A549 (cell line): ENCODE measurements around the gene GATA5. TPM values are rescaled to one million over a fixed set of nuclear protein-coding genes. Genes with fewer than 3 reads are reported as not detected.

Source experiments
- ATAC-seq, 2 experiments: fragments of 200-7000 bp in 1 of 2; fragments of >200 bp in 1 of 2; cut with Nextera tagmentation in 1 of 2; cut with Tn5 transposase in 1 of 2; 3 replicates each; pipeline versions ENCODE4 v1.8.0 to v1.9.1; 2018 to 2020; ENCODE audit warnings: mild to moderate bottlenecking in 1 of 2, moderate library complexity in 1 of 2
- CTCF ChIA-PET: fragments of 300-600 bp; sonication (Branson Sonifier 250); formaldehyde crosslinking; extraction: SDS; loops from one replicate; lab custom pipeline; 2021; ENCODE audit warnings: antibody characterized with exemption, inconsistent platforms; lab: Yijun Ruan, JAX
- POLR2A ChIA-PET: fragments of 350-600 bp; formaldehyde crosslinking; extraction: SDS; loops from one replicate; lab custom pipeline; 2021; ENCODE audit warnings: antibody characterized with exemption, inconsistent platforms; lab: Yijun Ruan, JAX
- DNase-seq, 2 experiments: peaks; one replicate each; pipeline versions ENCODE4 v3.0.0 to v3.0.0-alpha.2; 2011 to 2016; ENCODE audit warnings: low read depth in 1 of 2, low spot score in 1 of 2
- FAIRE-seq: peaks from 2 replicates; lab custom pipeline; 2011; peaks lifted over from hg19 to GRCh38; lab: Jason Lieb, UNC
- H3K27ac ChIP-seq, 2 experiments: fragments of >200 bp; sonication (Bioruptor Twin); formaldehyde crosslinking; 3 replicates each; pipeline ENCODE4 v1.5.1; 2016 to 2017
- H3K4me1 ChIP-seq: fragments of >200 bp; sonication (Bioruptor Twin); formaldehyde crosslinking; 3 replicates; pipeline ENCODE4 v1.6.1; 2016
- H3K4me2 ChIP-seq: fragments of >200 bp; sonication (Bioruptor Twin); formaldehyde crosslinking; 3 replicates; pipeline ENCODE4 v1.6.1; 2016
- H3K4me3 ChIP-seq: fragments of >200 bp; sonication (Bioruptor Twin); formaldehyde crosslinking; 3 replicates; pipeline ENCODE4 v1.5.1; 2016
- H3K9me3 ChIP-seq: fragments of >200 bp; sonication (Bioruptor Twin); formaldehyde crosslinking; 3 replicates; pipeline ENCODE4 v1.6.1; 2016
- CBX8 ChIP-seq: fragments of 200-600 bp; sonication (generic); IDR thresholded peaks from 2 replicates; pipeline ENCODE4 v1.6.1; 2016
- EP300 ChIP-seq, 2 experiments: fragments of >200 bp; sonication (Bioruptor Twin); formaldehyde crosslinking; IDR thresholded peaks; 2 replicates in 1 of 2; 3 replicates in 1 of 2; pipeline ENCODE4 v1.6.1; 2016 to 2017
- FOSL2 ChIP-seq, 2 experiments: fragments of 450-650 bp in 1 of 2; fragments of >200 bp in 1 of 2; sonication (Bioruptor Twin) in 1 of 2; formaldehyde crosslinking; IDR thresholded peaks; 2 replicates each; pipeline versions ENCODE4 v1.5.0 to v1.6.1; 2016 to 2020; ENCODE audit warnings: mild to moderate bottlenecking in 1 of 2, moderate library complexity in 1 of 2
- HOXA7 ChIP-seq: fragments of 250-450 bp; sonication (Bioruptor Pico); IDR thresholded peaks from 2 replicates; pipeline ENCODE4 v1.5.0; 2020; ENCODE audit warnings: mild to moderate bottlenecking, moderate library complexity
- HOXB13 ChIP-seq: fragments of 250-450 bp; sonication (Bioruptor Pico); IDR thresholded peaks from 2 replicates; pipeline ENCODE4 v1.5.0; 2020; ENCODE audit warnings: low read depth, mild to moderate bottlenecking, moderate library complexity
- MAFK ChIP-seq: fragments of 450-650 bp; IDR thresholded peaks from 2 replicates; pipeline ENCODE4 v1.6.1; 2014; ENCODE audit not compliant: partially characterized antibody
- MYC ChIP-seq: IDR thresholded peaks from 2 replicates; pipeline ENCODE4 v1.6.1; 2012; ENCODE audit warnings: mild to moderate bottlenecking, inconsistent platforms, low read length, improper control_type of control experiment, borderline replicate concordance
- NPAS2 ChIP-seq: fragments of 250-450 bp; sonication (Bioruptor Pico); IDR thresholded peaks from 2 replicates; pipeline ENCODE4 v1.8.0; 2022; ENCODE audit warnings: mild to moderate bottlenecking, moderate library complexity, borderline replicate concordance
- RAD21 ChIP-seq, 2 experiments: fragments of >200 bp in 1 of 2; sonication (Bioruptor Twin) in 1 of 2; formaldehyde crosslinking in 1 of 2; IDR thresholded peaks in 1 of 2; conservative IDR thresholded peaks in 1 of 2; 2 replicates in 1 of 2; 3 replicates in 1 of 2; pipeline ENCODE4 v1.6.1; 2012 to 2018; ENCODE audit warnings: inconsistent platforms in 1 of 2
- RNF2 ChIP-seq: fragments of 200-600 bp; sonication (generic); IDR thresholded peaks from 2 replicates; pipeline ENCODE4 v1.6.1; 2016; ENCODE audit warnings: low read depth, mild to moderate bottlenecking, antibody characterized with exemption, moderate library complexity, borderline replicate concordance
- SREBF2 ChIP-seq: fragments of 450-650 bp; IDR thresholded peaks from 2 replicates; pipeline ENCODE4 v1.6.1; 2014; ENCODE audit warnings: mild to moderate bottlenecking, moderate library complexity
- WGBS: methylation state at CpG from one replicate; pipeline ENCODE4 v1.1.6; 2017; ENCODE audit errors: missing lambda C conversion rate; 5-methylcytosine and 5-hydroxymethylcytosine counted together
- polyA plus RNA-seq, 4 experiments: library from polyadenylated mRNA; depleted of rRNA in 3 of 4; stranded (reverse); fragments of >200 nt; fragmentation: RNase III in 1 of 4; extraction: RNeasy Plus Mini Kit Qiagen cat#74134 plus additional on column Dnase treatment in 1 of 4; gene quantifications; 2 replicates in 3 of 4; 3 replicates in 1 of 4; pipeline ENCODE4 v1.2.3, GENCODE V29; 2011 to 2017
- TF ChIP-seq, protein P1 (sequence below): fragments of 250-450 bp; sonication (Bioruptor Pico); IDR thresholded peaks from 2 replicates; pipeline ENCODE4 v1.5.0; 2020; ENCODE audit warnings: low read depth, mild to moderate bottlenecking, moderate library complexity
- TF ChIP-seq, protein P2 (sequence below): fragments of >200 bp; sonication (Bioruptor Twin); formaldehyde crosslinking; IDR thresholded peaks from 3 replicates; pipeline ENCODE4 v1.5.1; 2016
- TF ChIP-seq, protein P3 (sequence below): fragments of >200 bp; sonication (Bioruptor Twin); formaldehyde crosslinking; IDR thresholded peaks from 3 replicates; pipeline ENCODE4 v1.6.1; 2016
- TF ChIP-seq, protein P4 (sequence below): IDR thresholded peaks from 2 replicates; pipeline ENCODE4 v1.6.1; 2012
- TF ChIP-seq, protein P5 (sequence below): fragments of 250-450 bp; sonication (Bioruptor Pico); IDR thresholded peaks from 2 replicates; pipeline ENCODE4 v1.5.0; 2021; ENCODE audit warnings: mild to moderate bottlenecking, moderate library complexity, borderline replicate concordance

GATA5 gene
- polyA plus RNA-seq, 2 of the 4 experiments (the other 2 are of a cell fraction), result 0.21 to 0.72 TPM

DNA sequence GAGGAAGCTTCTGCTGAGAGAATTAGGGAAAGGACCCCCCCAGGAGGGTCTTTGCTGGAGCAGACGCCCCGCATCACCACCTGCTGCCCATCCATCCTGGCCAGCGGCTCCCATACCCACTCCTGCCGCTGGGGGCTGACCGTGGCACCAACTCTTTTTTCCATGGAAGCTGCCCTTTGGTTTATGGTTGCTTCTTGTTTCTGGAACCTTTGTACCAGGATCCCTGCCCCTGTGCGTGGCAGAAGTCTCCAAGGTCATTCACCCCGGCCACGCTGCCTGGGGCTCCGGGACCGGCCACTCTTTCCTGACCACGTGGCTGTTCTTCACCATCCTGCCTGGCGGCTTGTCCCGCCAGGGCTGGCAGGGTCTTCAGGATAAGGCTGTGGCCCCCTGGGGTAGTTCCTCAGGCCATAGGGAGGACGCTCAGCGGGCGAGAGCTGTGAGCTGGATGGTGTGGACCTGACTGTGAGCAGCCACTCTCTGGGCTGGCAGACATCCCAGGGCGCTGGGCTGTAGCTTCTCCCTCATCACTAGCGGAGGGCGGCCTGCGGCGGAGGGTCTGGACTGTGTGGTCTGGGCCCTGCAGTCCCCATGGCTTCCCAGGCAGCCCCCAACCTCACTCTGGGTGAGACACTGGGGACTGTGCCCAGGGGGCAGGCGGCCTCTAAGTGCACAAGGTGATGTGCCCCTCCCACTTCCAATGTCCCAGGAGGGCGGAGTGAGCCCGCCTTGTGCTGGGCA is 25.7 kb downstream of the GATA5 start:
- ChIA-PET CTCF (interaction anchor here (0.6 to 2.5 kb wide), 15 partner anchors 8 to 167 kb away, joined by 3 to 9 read pairs (median 4); no protein-coding TSS in a partner anchor), POLR2A (no interaction called here)
- peak; percentile 29 to 56 for DNase-seq
- H3K4me3 ChIP-seq, result no peak overlapping the region
- H3K27ac ChIP-seq, result no peak overlapping the region
- no peak overlapping the region for H3K4me2 ChIP-seq
- 28% methylated on average over 9 of the region's 24 CpGs for WGBS
- H3K9me3 ChIP-seq, result no peaks in the 10 kb centered on the region
- no peaks in the 10 kb centered on the region for H3K4me1 ChIP-seq
- ATAC-seq, result peak; percentile 63 to 86
- TF ChIP-seq MYC (no peak), NPAS2 (CRISPR knock-in tag) (no peak), HOXB13 (no peak), EP300 (IDR thresholded peaks at IDR 0.05) (no peak), RAD21 (conservative IDR thresholded peaks at IDR 0.05 in 1 of 2, IDR thresholded peaks at IDR 0.05 in 1 of 2) (peak in 1 of 2 experiments; percentile 18; a peak in 1 of 5 replicates), CBX8 (no peak)
- TF ChIP-seq, protein P1, sequence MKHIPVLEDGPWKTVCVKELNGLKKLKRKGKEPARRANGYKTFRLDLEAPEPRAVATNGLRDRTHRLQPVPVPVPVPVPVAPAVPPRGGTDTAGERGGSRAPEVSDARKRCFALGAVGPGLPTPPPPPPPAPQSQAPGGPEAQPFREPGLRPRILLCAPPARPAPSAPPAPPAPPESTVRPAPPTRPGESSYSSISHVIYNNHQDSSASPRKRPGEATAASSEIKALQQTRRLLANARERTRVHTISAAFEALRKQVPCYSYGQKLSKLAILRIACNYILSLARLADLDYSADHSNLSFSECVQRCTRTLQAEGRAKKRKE (CRISPR knock-in tag), result no peak
- TF ChIP-seq, protein P2, sequence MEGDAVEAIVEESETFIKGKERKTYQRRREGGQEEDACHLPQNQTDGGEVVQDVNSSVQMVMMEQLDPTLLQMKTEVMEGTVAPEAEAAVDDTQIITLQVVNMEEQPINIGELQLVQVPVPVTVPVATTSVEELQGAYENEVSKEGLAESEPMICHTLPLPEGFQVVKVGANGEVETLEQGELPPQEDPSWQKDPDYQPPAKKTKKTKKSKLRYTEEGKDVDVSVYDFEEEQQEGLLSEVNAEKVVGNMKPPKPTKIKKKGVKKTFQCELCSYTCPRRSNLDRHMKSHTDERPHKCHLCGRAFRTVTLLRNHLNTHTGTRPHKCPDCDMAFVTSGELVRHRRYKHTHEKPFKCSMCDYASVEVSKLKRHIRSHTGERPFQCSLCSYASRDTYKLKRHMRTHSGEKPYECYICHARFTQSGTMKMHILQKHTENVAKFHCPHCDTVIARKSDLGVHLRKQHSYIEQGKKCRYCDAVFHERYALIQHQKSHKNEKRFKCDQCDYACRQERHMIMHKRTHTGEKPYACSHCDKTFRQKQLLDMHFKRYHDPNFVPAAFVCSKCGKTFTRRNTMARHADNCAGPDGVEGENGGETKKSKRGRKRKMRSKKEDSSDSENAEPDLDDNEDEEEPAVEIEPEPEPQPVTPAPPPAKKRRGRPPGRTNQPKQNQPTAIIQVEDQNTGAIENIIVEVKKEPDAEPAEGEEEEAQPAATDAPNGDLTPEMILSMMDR, result peak; percentile 16; the same call in 1 of the 3 replicates
- TF ChIP-seq, protein P3, sequence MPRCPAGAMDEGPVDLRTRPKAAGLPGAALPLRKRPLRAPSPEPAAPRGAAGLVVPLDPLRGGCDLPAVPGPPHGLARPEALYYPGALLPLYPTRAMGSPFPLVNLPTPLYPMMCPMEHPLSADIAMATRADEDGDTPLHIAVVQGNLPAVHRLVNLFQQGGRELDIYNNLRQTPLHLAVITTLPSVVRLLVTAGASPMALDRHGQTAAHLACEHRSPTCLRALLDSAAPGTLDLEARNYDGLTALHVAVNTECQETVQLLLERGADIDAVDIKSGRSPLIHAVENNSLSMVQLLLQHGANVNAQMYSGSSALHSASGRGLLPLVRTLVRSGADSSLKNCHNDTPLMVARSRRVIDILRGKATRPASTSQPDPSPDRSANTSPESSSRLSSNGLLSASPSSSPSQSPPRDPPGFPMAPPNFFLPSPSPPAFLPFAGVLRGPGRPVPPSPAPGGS, result no peak
- no peak for FAIRE-seq

DNA sequence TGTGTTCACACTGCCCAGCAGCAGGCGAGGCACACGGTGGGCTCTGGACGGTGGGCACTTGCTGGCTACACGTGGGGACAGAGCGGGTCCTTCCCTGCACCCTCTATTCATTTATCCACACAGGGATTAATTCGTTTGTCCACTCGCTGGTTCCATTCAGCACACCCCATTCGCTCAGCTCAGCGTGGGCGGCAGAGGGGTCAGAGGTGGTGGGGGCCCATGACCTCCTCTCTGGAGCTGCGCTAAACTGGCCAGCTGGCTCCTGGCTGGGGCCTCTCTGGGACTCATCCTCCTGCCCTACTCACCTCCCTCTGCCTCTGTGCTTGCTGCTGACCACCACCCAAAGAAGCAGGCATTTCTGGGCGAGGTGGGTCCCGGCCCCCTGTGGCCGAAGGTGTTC is 27.0 kb downstream of the GATA5 start:
- ATAC-seq, result no peak
- Histone ChIP-seq H3K4me1 (no peaks in the 10 kb centered on the region), H3K4me3 (no peak overlapping the region), H3K27ac (no peak overlapping the region), H3K9me3 (no peaks in the 10 kb centered on the region), H3K4me2 (no peak overlapping the region)
- TF ChIP-seq FOSL2 (IDR thresholded peaks at IDR 0.05) (no peak), FOSL2 (CRISPR knock-in tag; IDR thresholded peaks at IDR 0.05) (no peak), MAFK (no peak), SREBF2 (no peak), HOXA7 (CRISPR knock-in tag) (no peak), RAD21 (conservative IDR thresholded peaks at IDR 0.05 in 1 of 2, IDR thresholded peaks at IDR 0.05 in 1 of 2) (no peak), RNF2 (no peak)
- TF ChIP-seq, protein P4, sequence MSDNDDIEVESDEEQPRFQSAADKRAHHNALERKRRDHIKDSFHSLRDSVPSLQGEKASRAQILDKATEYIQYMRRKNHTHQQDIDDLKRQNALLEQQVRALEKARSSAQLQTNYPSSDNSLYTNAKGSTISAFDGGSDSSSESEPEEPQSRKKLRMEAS, result no peak
- TF ChIP-seq, protein P1 (CRISPR knock-in tag), result no peak
- TF ChIP-seq, protein P5, sequence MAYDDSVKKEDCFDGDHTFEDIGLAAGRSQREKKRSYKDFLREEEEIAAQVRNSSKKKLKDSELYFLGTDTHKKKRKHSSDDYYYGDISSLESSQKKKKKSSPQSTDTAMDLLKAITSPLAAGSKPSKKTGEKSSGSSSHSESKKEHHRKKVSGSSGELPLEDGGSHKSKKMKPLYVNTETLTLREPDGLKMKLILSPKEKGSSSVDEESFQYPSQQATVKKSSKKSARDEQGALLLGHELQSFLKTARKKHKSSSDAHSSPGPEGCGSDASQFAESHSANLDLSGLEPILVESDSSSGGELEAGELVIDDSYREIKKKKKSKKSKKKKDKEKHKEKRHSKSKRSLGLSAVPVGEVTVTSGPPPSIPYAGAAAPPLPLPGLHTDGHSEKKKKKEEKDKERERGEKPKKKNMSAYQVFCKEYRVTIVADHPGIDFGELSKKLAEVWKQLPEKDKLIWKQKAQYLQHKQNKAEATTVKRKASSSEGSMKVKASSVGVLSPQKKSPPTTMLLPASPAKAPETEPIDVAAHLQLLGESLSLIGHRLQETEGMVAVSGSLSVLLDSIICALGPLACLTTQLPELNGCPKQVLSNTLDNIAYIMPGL, result no peak
- ChIA-PET CTCF (interaction anchor here (1.4 to 2.5 kb wide), 5 partner anchors 10 to 168 kb away, joined by 4 to 9 read pairs (median 5); no protein-coding TSS in a partner anchor), POLR2A (no interaction called here)
- 72% methylated on average over 14 of the region's 14 CpGs for WGBS
- FAIRE-seq, result no peak
- no peak for DNase-seq
